ENCODE data around the gene ABTB1. TPM values are rescaled to one million over a fixed set of nuclear protein-coding genes. Genes with fewer than 3 reads are reported as not detected.

The ABTB1 gene
- polyA plus RNA-seq, 1 donor from 2014 or later: 2.0 TPM

DNA sequence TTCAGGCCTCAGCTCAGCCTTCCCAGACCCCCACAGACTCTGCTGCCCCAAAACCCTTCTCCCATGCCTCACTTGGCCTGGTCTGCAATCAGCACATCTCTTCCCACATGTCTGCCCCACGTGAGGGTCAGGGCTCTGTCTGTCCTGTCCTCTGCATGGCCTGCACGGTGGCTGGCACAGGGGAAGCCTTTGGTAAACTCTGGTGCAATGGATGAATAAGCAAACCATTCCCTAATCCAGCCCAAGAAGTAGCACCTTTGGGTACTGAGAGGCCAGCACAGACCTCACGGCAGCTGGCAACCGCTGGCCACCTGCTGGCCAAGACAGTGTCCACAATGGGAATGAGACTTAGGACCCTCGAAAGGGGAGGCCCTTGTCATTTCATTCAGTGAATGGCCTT is 27.7 kb downstream of the ABTB1 start:
- no peak overlapping the region for H3K27ac ChIP-seq (ENCODE audit: low read length)
- no peaks in the 10 kb centered on the region for H3K9me3 ChIP-seq (ENCODE audit: low read length)
- H2AFZ ChIP-seq (ENCODE audit: low read depth, low read length): no peak overlapping the region
- H4K20me1 ChIP-seq (ENCODE audit: insufficient read depth): no peaks in the 10 kb centered on the region
- H3K4me2 ChIP-seq (ENCODE audit: low read length): no peak overlapping the region
- H3K36me3 ChIP-seq (ENCODE audit: insufficient read depth, low read length): no peaks in the 10 kb centered on the region
- no peak overlapping the region for H3K9ac ChIP-seq (ENCODE audit: low read length)
- H3F3A ChIP-seq (ENCODE audit: insufficient read depth, low read length, poor library complexity, severe bottlenecking): no peaks in the 10 kb centered on the region
- no peaks in the 10 kb centered on the region for H3K79me2 ChIP-seq (replicated peaks; ENCODE audit: insufficient read depth, low read length)
- H3K9me2 ChIP-seq (ENCODE audit: insufficient read depth, low read length): no peaks in the 10 kb centered on the region
- TF ChIP-seq TAF1 (IDR thresholded peaks at IDR 0.05; ENCODE audit: low read depth): no peak
- TF ChIP-seq MXI1 (conservative IDR thresholded peaks at IDR 0.05; ENCODE audit: poor library complexity, severe bottlenecking): no peak
- TF ChIP-seq POLR2AphosphoS5 (IDR thresholded peaks at IDR 0.05): no peak
- no peak for TF ChIP-seq EP300 (conservative IDR thresholded peaks at IDR 0.05; ENCODE audit: poor library complexity, severe bottlenecking)
- TF ChIP-seq, protein P1, sequence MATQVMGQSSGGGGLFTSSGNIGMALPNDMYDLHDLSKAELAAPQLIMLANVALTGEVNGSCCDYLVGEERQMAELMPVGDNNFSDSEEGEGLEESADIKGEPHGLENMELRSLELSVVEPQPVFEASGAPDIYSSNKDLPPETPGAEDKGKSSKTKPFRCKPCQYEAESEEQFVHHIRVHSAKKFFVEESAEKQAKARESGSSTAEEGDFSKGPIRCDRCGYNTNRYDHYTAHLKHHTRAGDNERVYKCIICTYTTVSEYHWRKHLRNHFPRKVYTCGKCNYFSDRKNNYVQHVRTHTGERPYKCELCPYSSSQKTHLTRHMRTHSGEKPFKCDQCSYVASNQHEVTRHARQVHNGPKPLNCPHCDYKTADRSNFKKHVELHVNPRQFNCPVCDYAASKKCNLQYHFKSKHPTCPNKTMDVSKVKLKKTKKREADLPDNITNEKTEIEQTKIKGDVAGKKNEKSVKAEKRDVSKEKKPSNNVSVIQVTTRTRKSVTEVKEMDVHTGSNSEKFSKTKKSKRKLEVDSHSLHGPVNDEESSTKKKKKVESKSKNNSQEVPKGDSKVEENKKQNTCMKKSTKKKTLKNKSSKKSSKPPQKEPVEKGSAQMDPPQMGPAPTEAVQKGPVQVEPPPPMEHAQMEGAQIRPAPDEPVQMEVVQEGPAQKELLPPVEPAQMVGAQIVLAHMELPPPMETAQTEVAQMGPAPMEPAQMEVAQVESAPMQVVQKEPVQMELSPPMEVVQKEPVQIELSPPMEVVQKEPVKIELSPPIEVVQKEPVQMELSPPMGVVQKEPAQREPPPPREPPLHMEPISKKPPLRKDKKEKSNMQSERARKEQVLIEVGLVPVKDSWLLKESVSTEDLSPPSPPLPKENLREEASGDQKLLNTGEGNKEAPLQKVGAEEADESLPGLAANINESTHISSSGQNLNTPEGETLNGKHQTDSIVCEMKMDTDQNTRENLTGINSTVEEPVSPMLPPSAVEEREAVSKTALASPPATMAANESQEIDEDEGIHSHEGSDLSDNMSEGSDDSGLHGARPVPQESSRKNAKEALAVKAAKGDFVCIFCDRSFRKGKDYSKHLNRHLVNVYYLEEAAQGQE (IDR thresholded peaks at IDR 0.05; ENCODE audit: borderline replicate concordance): no peak
- TF ChIP-seq, protein P2, sequence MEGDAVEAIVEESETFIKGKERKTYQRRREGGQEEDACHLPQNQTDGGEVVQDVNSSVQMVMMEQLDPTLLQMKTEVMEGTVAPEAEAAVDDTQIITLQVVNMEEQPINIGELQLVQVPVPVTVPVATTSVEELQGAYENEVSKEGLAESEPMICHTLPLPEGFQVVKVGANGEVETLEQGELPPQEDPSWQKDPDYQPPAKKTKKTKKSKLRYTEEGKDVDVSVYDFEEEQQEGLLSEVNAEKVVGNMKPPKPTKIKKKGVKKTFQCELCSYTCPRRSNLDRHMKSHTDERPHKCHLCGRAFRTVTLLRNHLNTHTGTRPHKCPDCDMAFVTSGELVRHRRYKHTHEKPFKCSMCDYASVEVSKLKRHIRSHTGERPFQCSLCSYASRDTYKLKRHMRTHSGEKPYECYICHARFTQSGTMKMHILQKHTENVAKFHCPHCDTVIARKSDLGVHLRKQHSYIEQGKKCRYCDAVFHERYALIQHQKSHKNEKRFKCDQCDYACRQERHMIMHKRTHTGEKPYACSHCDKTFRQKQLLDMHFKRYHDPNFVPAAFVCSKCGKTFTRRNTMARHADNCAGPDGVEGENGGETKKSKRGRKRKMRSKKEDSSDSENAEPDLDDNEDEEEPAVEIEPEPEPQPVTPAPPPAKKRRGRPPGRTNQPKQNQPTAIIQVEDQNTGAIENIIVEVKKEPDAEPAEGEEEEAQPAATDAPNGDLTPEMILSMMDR (IDR thresholded peaks at IDR 0.05; ENCODE audit: poor library complexity, severe bottlenecking): no peak
- no peak for TF ChIP-seq RAD21 (conservative IDR thresholded peaks at IDR 0.05)
- no peak for TF ChIP-seq EZH2 (IDR thresholded peaks at IDR 0.05; ENCODE audit: borderline replicate concordance, insufficient read depth, low read length, poor library complexity, severe bottlenecking)
- TF ChIP-seq SMC3 (conservative IDR thresholded peaks at IDR 0.05; ENCODE audit: poor library complexity): no peak
- H3K27me3 ChIP-seq (ENCODE audit: insufficient read depth, low read depth, low read length): no peaks in the 10 kb centered on the region
- H3K4me3 ChIP-seq (ENCODE audit: low read length): no peak overlapping the region

DNA sequence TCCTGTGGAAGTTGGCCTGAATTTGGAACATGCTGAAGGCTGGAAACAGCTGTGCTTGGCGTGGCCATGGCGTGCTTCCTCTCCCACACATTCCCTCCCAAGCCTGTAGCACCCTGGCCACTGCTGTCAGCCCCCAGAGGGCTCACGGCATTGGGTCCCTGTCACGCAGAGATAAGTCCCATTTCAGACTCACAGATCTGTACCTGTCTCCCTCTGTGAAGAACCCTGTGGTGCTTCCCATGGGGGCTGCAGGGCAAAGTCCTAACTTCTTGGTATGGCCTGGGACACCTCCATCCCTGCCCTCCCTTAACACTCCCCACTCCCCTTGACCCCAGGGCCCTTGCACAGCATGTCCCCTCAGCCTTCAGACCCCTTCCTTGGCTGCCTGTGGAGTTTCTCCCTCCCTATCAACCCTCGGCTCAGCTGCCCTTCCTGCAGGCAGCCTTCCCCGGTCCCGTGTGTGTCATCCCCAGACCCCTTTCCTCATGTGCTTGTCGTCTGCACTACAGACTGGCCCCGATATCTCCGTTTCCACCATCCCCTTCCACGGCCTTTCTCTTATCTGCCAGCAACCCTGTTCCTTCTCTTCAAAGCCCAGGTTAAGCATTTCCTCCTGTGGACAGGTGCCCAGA is 28.6 kb downstream of the ABTB1 start:
- TF ChIP-seq RAD21 (conservative IDR thresholded peaks at IDR 0.05): no peak
- TF ChIP-seq, protein P1 (IDR thresholded peaks at IDR 0.05; ENCODE audit: borderline replicate concordance): no peak
- TF ChIP-seq EZH2 (IDR thresholded peaks at IDR 0.05; ENCODE audit: borderline replicate concordance, insufficient read depth, low read length, poor library complexity, severe bottlenecking): no peak
- no peak for TF ChIP-seq MXI1 (conservative IDR thresholded peaks at IDR 0.05; ENCODE audit: poor library complexity, severe bottlenecking)
- TF ChIP-seq TAF1 (IDR thresholded peaks at IDR 0.05; ENCODE audit: low read depth): no peak
- TF ChIP-seq POLR2AphosphoS5 (IDR thresholded peaks at IDR 0.05): no peak
- no peak for TF ChIP-seq EP300 (conservative IDR thresholded peaks at IDR 0.05; ENCODE audit: poor library complexity, severe bottlenecking)
- TF ChIP-seq, protein P2 (IDR thresholded peaks at IDR 0.05; ENCODE audit: poor library complexity, severe bottlenecking): no peak
- no peak for TF ChIP-seq SMC3 (conservative IDR thresholded peaks at IDR 0.05; ENCODE audit: poor library complexity)
- H3K9me3 ChIP-seq (ENCODE audit: low read length): no peaks in the 10 kb centered on the region
- no peaks in the 10 kb centered on the region for H3K27me3 ChIP-seq (ENCODE audit: insufficient read depth, low read depth, low read length)
- H3K36me3 ChIP-seq (ENCODE audit: insufficient read depth, low read length): no peaks in the 10 kb centered on the region
- H3K79me2 ChIP-seq (replicated peaks; ENCODE audit: insufficient read depth, low read length): no peaks in the 10 kb centered on the region
- H3K27ac ChIP-seq (ENCODE audit: low read length): no peak overlapping the region
- H4K20me1 ChIP-seq (ENCODE audit: insufficient read depth): no peaks in the 10 kb centered on the region
- H3K9me2 ChIP-seq (ENCODE audit: insufficient read depth, low read length): no peaks in the 10 kb centered on the region
- no peak overlapping the region for H2AFZ ChIP-seq (ENCODE audit: low read depth, low read length)
- no peaks in the 10 kb centered on the region for H3F3A ChIP-seq (ENCODE audit: insufficient read depth, low read length, poor library complexity, severe bottlenecking)
- no peak overlapping the region for H3K4me3 ChIP-seq (ENCODE audit: low read length)
- H3K4me2 ChIP-seq (ENCODE audit: low read length): no peak overlapping the region
- no peak overlapping the region for H3K9ac ChIP-seq (ENCODE audit: low read length)
